ENCODE data around the gene IPCEF1.
"Not testable (repeated sequence)": the region's sequence is repeated elsewhere in the genome, so short reads cannot be mapped to it uniquely, and the experiment has no call there.

IPCEF1 gene

DNA sequence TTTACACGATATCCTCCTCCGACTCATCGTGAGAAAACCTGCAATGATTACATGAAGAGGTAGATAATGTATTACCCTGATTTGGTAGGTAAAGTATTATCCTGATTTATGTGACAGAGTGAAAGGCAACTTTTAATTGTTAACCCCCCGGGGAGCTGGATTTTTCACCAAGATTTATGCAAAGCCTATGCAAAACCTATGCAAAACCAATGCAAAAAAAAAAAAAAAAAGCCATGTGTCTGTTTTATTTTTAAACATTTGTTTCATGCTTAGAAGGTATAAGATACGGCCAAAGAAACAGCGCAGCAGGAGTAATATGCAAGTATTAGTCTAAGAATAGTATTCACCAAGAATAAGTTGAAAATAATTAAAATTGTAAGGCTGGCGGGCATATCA, 109.9 kb downstream of the IPCEF1 start:
- DNase-seq (ENCODE audit: low read depth): no peak

GRCh38 chr6:154245506-154245905, 111.1 kb downstream of the IPCEF1 start:
- DNase-seq (ENCODE audit: low read depth): no peak

DNA sequence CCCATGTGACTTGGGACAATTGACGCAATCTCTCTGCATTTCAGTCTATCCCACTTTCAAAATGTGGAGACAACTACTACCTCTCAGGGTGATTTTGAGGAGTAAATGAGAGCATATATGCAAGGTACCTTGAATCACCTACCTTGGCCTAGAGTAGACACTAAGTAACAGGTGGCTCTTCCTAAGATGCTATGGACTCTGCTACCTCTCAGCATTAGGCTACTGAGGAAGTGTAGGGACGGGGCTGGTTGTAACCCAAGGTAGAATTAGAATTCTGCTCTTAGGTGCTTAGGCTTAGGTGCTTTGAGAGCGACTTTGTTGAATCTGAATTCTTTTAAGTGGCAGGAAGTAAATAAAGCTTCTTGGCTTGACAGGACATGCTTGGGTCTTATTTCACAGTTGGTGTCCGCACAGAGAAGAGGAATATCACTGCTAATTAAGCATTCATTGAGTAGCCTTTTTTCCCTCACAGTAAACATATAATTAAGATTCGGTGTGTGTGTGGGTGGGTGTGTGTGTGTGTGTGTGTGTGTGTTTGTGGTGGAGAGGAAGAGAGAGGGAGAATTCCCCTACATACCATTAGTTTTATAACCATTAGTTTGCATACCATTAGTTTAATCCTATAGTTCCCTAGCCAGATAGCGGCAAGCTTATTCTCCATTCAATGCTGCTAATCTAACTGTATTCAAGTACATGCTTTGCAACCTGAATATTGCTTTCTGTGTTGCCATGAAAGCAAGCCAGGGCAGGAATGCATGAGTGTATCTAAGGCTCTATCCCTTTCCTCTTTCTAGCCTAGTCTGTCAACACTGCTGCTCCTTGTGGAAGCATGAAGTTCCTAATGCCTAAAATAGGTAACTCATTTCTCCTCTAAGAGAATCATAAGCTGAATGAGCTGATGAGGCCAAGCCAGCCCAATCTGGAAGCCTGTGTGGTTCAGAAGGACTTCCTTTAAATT, 112.5 kb downstream of the IPCEF1 start:
- DNase-seq (ENCODE audit: low read depth): no peak

GRCh38 chr6:154242617-154243357, 113.8 kb downstream of the IPCEF1 start:
- no peak for DNase-seq (ENCODE audit: low read depth)

DNA sequence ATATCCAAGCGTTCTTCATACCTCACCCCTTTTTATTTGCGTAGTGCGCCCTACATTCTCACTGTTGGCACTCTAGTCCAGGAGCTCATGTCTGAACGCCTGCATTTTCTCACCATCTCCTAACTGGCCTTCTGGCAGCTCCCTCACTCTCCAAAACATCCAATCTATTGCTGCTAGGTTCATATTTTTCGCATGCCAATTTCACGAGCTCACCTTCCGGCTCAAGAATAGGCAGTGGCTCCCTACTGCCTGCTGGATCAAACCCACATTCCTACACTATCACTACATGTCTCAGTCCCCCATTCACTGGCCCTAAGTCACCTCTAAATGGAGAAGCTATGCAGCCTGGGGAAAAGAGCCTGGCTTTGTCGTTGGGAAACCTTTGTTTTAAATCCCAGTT, 115.0 kb downstream of the IPCEF1 start:
- no peak for DNase-seq (ENCODE audit: low read depth)

- not testable (repeated sequence) for DNase-seq (ENCODE audit: low read depth)
Observed at GRCh38 chr6:154241061-154241460, 115.5 kb downstream of the IPCEF1 start.

DNA sequence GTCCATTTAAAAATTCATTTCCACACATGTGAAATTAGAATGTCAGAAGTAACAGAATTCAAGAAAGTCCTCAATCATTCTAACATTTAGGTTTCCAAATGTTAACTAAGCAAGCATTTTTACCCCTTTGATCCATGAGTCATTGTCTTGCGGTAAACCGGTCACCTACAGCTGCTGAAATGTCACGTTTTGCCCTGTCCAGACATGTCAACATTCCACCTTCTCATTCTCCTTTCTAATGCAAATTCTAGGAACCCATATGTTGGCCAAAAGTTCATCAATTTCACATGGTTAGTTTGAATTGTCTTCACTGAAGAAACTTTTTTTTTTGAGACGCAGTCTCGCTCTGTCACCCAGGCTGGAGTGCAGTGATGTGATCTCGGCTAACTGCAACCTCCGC, 117.2 kb downstream of the IPCEF1 start:
- DNase-seq (ENCODE audit: low read depth): no peak

DNA sequence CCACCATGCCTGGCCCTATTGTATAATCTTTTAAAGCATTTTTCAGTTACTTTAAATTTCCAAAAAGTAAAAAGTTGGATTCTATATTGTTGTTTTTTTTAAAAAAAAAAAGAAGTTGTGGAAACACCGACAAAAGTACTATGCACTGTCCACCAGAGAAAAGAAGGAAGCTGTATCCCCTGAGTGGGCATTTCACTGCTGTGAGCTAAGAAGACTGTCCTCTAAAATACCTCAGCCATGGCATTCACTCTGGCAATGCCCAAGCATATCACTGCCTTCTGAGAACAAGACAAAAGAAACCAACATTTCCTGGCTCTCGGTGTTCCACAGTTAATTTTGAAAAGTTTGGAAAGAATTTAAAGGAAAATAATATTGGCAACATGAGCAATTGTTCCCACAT, 117.8 kb downstream of the IPCEF1 start:
- no peak for DNase-seq (ENCODE audit: low read depth)

GRCh38 chr6:154236646-154237301, 119.8 kb downstream of the IPCEF1 start:
- DNase-seq (ENCODE audit: low read depth): no peak

DNA sequence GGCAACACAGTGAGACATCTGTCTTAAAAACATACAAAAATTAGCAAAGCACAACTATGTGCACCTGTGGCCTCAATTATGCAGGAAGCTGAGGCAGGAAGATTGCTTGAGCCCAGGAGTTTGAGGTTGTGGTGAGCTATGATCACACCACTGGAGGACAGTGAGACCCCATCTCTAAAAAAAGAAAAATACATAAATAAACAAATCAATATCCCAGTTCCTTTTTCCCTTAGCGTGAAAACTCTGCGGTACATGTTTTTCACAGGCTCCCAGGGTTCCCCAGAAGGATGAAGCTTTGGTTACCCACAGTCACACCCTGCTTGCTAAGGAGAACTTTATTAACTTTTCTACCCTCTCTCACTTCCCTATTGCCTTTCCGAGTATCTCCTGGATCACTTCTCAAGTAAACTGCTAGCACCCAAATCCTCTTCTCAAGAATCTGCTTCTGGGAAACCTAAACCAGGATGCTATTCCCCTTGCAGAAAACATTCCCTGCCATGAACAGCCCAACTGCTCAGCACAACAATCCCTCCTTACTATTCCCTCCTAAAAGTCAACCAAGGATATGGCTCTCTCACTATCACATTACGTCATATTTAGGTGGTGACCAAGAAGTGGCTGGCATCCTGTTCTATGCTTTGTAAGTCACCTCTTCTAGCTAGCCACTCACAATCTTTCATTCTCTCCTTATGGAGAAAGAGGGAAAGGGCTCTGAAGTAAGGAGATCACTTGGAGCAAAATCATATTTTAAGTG, 122.4 kb downstream of the IPCEF1 start:
- DNase-seq (ENCODE audit: low read depth): no peak

GRCh38 chr6:154233383-154233782, 123.2 kb downstream of the IPCEF1 start:
- no peak for DNase-seq (ENCODE audit: low read depth)

- no peak for DNase-seq (ENCODE audit: low read depth)
Observed at GRCh38 chr6:154232013-154232910, 124.3 kb downstream of the IPCEF1 start.

GRCh38 chr6:154230910-154231595, 125.5 kb downstream of the IPCEF1 start:
- DNase-seq (ENCODE audit: low read depth): no peak

GRCh38 chr6:154230393-154230792, 126.2 kb downstream of the IPCEF1 start:
- DNase-seq (ENCODE audit: low read depth): no peak

DNA sequence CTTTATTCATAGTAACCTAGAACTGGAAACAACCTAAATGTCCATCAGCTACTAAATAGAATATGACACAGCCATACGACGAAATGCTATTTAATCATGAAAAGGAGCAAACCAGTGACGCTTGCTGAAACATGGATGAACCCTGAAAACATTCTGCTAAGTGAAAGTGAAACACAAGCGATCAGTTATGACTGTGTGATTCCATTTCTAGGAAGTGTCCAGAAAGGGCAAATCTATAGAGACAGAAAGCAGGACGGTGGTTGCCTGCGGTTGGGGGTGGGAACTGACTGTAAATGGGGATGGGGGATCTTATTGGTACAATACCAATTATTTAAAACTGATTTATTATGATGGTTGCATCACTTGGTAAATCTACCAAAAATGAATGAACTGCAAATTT, 126.8 kb downstream of the IPCEF1 start:
- no peak for DNase-seq (ENCODE audit: low read depth)

- no peak for DNase-seq (ENCODE audit: low read depth)
Observed at GRCh38 chr6:154228521-154228905, 128.1 kb downstream of the IPCEF1 start.

GRCh38 chr6:154227862-154228520, 128.6 kb downstream of the IPCEF1 start:
- no peak for DNase-seq (ENCODE audit: low read depth)

DNA sequence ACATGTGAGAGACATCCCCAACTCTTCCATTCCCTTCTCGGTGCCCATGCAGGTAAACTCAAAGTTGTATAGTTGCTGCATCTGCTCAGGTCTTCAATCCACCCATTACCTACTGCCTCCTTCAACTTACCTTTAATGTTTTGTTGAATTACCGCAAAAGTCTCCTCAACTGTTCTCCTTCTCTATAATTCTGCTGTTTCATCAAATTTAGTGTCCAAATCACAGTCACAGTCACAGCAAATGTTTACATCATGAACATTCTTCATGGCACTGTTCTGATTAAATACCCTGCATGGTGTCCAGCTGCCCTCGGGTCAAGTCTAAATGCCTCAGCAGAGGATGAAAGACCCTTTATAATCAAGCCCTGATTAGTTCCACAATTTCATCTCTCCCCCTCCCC, 130.1 kb downstream of the IPCEF1 start:
- DNase-seq (ENCODE audit: low read depth): no peak

DNA sequence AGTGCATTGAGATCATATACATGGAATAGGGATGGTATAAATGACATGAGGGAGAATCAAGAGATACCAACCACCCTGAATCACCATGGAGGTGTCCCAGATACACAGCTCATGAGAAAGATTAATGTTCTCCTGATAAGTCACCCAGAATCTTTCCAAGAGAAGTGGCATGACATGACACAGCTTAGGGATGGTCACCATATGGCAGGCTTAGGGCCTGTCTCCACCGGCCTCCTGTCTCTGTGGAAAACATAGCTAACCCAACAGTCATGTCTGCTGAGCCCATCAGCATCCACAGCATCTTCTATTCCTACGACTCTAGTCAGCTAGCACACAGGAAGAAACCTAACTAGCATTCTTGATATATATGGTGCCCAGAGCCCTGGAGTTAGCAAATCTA, 133.3 kb downstream of the IPCEF1 start:
- no peak for DNase-seq (ENCODE audit: low read depth)

DNA sequence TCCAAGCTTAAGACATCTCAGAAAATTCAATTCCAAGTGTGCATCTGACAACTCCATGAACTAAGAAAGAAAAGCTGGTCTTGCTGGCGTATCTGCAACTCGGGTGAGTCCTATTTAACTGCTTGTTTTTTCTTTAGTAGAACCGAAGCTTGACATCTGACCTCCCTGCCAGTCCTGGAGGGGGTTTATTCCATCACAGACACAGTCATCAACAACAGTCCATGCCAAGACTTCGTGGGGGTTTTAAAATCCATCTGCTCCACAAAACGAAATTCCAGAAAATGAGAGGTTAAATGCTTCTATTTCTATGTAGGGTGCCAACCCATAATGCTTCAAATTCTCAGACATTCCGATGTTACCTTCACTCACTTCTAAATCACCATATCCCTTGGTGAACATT, 133.9 kb downstream of the IPCEF1 start:
- DNase-seq (ENCODE audit: low read depth): no peak

All from GM04503 (cell line).